HG03565 (cell line): Measurements from ENCODE around the gene UGT2B11.
"Not testable (repeated sequence)": the region's sequence is repeated elsewhere in the genome, so short reads cannot be mapped to it uniquely, and the experiment has no call there.

ENCODE experiments used
- ATAC-seq: cut with Tn5 transposase; IDR thresholded peaks from one replicate; pipeline ENCODE4 v1.9.1; 2021; ENCODE audit warnings: mild to moderate bottlenecking, moderate library complexity; ENCODE audit not compliant: unreplicated experiment

The UGT2B11 gene

DNA sequence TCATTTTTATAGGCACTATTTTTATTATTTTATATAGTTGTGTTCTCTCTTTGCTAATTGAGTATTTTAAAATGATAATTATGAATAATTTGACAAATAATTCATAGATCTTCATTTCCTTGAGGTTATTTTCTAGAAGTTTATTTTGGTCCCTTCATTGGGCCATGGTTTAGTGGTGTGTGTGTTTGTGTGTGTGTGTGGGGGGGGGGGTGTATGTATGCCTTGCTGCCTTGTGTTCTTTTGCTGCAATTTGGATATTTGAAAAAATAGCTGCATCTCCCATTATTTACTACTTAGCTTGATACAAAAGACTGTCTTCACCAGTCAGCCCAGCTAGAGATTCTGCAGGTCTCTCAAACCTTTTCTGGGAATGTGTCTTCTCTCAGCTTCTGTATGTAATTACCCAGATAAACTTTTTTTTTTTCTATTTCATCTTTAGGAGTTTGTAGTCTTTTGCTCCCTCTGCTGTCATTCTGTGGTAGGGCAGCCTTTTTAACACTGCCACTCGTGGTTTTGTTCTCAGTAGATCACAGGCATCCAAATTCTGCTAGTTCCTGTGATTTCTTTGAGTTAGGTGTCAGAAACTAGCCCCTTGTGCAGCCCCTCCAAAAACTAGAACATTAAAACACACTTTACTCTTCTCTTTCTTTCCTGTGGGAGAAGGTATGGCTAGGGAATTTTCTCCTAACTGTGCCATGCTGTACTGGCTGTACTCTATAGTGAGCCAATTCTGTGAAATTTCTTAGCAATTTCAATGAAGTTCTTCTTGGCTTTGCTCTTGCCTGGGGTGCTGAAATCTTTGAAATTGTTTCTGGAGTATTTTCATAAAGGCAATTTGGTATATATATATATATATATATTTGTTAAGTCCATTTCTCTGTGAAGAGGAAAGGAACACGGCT lies 44.1 kb downstream of the UGT2B11 start:
- ATAC-seq = peak; percentile 78

DNA sequence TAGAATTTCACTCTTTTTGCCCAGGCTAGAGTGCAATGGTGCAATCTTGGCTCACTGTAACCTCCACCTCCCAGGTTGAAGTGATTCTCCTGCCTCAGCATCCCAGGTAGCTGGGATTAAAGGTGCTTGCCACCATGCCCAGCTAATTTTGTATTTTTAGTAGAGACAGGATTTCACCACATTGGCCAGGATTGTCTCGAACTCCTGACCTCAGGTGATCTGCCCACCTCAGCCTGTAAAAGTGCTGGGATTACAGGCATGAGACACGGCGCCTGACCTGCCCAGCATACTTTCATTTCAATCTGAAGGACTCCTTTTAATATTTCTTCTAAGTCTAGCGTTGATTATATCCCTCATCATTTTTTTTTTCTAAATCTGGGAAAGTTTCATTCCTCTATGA lies 45.4 kb downstream of the UGT2B11 start:
- not testable (repeated sequence) for ATAC-seq

DNA sequence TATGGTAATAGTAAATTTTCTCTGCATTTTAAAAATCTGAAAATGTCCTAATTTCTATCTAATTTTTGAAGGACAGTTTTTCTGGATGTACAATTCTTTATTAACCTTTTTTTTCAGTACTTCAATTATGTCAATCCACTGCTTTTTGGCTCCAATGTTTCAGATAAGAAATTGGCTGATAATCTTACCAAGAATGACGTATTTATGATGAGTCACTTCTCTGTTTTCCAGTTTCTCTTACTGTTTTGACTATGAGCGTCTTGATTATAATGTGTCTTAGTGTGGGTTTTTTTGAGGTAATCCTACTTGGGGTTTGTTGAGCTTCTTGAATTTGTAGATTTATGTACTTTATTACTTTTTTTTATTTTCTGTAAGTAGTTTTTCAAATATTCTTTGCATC lies 47.2 kb downstream of the UGT2B11 start:
- no peak for ATAC-seq

DNA sequence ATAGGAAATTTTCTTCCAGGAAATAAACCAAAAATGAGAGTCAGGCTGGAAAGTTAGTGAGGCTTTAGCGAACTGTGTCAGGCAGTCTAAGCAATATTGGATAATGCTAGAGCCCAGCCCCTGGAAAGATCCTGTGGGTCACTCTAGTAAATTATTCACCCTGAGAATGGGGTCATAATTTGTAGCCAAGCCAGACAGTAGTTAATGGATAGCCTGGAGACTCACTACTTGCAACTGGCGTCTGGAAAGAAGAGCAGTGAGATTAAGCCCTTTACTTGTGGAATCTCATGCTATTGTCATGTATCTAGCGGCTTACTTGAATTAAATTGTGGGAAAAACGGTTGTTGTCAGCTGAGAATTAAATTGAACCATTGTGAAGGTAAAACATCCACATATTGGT lies 48.2 kb downstream of the UGT2B11 start:
- not testable (repeated sequence) for ATAC-seq

DNA sequence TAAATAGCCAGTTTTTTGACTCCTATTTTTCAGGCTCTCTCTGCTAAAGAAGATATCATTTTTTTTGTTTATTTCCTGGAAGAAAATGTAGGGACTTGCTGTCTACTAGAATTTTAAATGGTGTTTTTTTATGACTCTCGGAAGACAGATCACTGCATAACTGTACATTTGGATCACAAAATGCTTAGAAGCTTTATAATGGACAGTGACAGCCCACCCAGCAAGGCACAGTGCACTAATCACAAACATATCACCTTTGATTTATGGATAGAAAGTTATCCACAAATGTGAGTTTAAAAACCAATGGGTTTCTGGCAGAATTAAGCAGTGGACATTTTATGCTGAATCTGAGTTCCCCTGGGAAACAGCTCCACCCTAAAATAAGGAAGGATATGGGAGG lies 48.8 kb downstream of the UGT2B11 start:
- ATAC-seq = not testable (repeated sequence)

DNA sequence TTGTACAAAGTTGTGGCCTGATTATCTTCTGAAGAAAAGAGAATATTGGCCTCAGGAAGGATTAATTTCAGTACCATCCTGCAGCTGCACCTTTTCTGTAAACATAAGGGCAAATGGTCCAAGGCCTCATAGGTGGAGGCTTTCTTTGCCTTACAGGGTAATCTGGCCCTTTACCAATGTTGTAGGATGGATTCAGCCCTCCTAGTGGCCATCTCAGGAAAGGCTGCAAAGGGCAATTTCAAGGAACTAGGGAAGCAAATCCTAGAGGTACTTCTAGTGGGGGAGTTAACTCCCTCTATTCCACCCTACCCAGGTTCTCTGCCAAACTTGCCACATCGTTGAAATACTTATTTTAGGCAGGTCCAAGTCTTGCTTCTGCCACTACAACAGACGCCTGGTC lies 57.6 kb downstream of the UGT2B11 start:
- no peak for ATAC-seq

DNA sequence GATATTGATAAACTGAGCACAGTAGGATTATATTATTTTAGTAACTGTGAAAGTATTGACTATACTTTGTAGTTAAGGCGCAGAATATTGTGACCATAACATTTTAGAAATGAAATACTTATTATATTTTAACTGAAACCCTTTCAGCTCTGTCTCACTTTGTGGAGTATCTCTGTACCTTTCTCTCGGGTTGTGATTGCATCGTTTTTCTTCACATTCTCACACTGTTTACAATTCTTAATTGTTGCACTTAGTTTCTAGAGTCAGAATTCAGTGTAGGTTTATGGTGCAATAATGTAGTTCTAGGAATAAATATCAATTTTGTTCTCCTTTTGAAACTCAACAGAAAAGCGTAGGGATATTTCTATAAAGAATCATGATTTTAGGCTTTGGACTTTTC lies 60.5 kb downstream of the UGT2B11 start:
- ATAC-seq = no peak
